Activated T-helper 2 cell treated with anti-CD3 and anti-CD28 coated beads, Interferon-gamma antibody, Interleukin-2, Interleukin-4, amounts not matched to agents 10 μg/mL and 5 μg/mL and 100 μg/mL, durations not matched to agents 14 hours and 24 hours and 36 hours (primary cell): ENCODE measurements around the gene PDPN. TPM values are rescaled to one million over a fixed set of nuclear protein-coding genes. Genes with fewer than 3 reads are reported as not detected.

Experiments used
- DNase-seq: peaks from one replicate; pipeline ENCODE4 v3.0.0; 2021; ENCODE audit warnings: low spot score
- H3K27ac Mint-ChIP-seq: one replicate; pipeline ENCODE4 v1.8.0; 2021; ENCODE audit warnings: mixed read lengths
- H3K27me3 Mint-ChIP-seq: one replicate; pipeline ENCODE4 v1.8.0; 2021; ENCODE audit warnings: low read depth, mixed read lengths
- H3K36me3 Mint-ChIP-seq: one replicate; pipeline ENCODE4 v1.8.0; 2021; ENCODE audit warnings: low read depth, mixed read lengths
- H3K4me1 Mint-ChIP-seq: one replicate; pipeline ENCODE4 v1.8.0; 2021; ENCODE audit warnings: low read depth, mixed read lengths
- H3K4me3 Mint-ChIP-seq: one replicate; pipeline ENCODE4 v1.8.0; 2021; ENCODE audit warnings: low read depth, mild to moderate bottlenecking, moderate library complexity, mixed read lengths
- H3K9me3 Mint-ChIP-seq: one replicate; pipeline ENCODE4 v1.8.0; 2021; ENCODE audit warnings: mixed read lengths
- intact Hi-C: fragments of 100-400 bp; cut with micrococcal nuclease; formaldehyde crosslinking; loops from one replicate; pipeline ENCODE4 v1.15.1; 2023
- total RNA-seq: library from RNA; stranded (reverse); gene quantifications from 2 replicates; pipeline ENCODE4 v1.2.3, GENCODE V29; 2022

Gene PDPN
- not detected in 2 replicates for total RNA-seq

GRCh38 chr1:13583595-13583965, at the start of gene PDPN:
Gene PDPN (plus strand): TSS chr1:13583832. CDS start chr1:13584034, 202 bp downstream.
- Mint-ChIP-seq H3K9me3 (no peaks in the 10 kb centered on the region), H3K27me3 (peaks cover 48% of the 10 kb centered on the region), H3K36me3 (no peaks in the 10 kb centered on the region), H3K27ac (no peak within 1 kb of the TSS), H3K4me3 (no peak within 1 kb of the TSS), H3K4me1 (no peaks in the 10 kb centered on the region)
- intact Hi-C loops: no loop called here
- DNase-seq: no peak

DNA sequence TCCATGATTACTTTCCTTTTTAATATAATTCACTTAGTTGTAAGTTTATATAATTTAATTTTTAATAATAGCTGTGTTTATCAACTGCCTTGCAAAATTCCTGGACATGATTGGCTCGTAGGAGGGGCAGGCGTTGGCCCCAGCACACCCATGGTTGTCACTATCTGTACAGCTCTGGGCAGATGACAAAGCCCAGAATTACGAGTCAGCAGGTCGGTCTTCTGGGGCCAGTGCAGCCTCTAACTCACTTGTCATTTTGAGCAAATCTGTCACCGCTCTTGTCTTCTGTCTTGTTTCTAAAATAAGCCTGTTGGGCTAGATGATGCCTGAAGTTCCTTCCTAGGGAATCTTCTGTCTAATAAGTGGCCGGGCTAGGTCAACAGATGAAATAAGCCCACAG, 48.4 kb upstream of the PDPN start:
- Mint-ChIP-seq H3K27ac (no peak overlapping the region), H3K4me3 (no peak overlapping the region), H3K36me3 (no peaks in the 10 kb centered on the region), H3K27me3 (no peaks in the 10 kb centered on the region), H3K4me1 (peaks cover 2% of the 10 kb centered on the region), H3K9me3 (no peaks in the 10 kb centered on the region)
- intact Hi-C loops: no loop called here
- DNase-seq: no peak

- Mint-ChIP-seq H3K27me3 (no peaks in the 10 kb centered on the region), H3K9me3 (no peaks in the 10 kb centered on the region), H3K4me3 (no peak overlapping the region)
Measured at GRCh38 chr1:13536571-13536970, 47.1 kb upstream of the PDPN start.

GRCh38 chr1:13538832-13539231, 44.8 kb upstream of the PDPN start:
- Mint-ChIP-seq H3K9me3 (no peaks in the 10 kb centered on the region), H3K4me1 (no peaks in the 10 kb centered on the region), H3K36me3 (no peaks in the 10 kb centered on the region), H3K4me3 (no peak overlapping the region), H3K27ac (no peak overlapping the region), H3K27me3 (no peaks in the 10 kb centered on the region)
- intact Hi-C loops: no loop called here
- DNase-seq: no peak

More at GRCh38 chr1:13536571-13536970, 47.1 kb upstream of the PDPN start:
- intact Hi-C loops: no loop called here
- DNase-seq: no peak
- Mint-ChIP-seq H3K36me3 (no peaks in the 10 kb centered on the region), H3K4me1 (no peaks in the 10 kb centered on the region), H3K27ac (no peak overlapping the region)

- intact Hi-C loops: no loop called here
- Mint-ChIP-seq H3K36me3 (no peaks in the 10 kb centered on the region), H3K9me3 (no peaks in the 10 kb centered on the region), H3K27ac (no peak overlapping the region), H3K27me3 (no peaks in the 10 kb centered on the region), H3K4me3 (no peak overlapping the region), H3K4me1 (no peaks in the 10 kb centered on the region)
- DNase-seq: no peak
Measured at GRCh38 chr1:13539683-13540082, 43.9 kb upstream of the PDPN start.

DNA sequence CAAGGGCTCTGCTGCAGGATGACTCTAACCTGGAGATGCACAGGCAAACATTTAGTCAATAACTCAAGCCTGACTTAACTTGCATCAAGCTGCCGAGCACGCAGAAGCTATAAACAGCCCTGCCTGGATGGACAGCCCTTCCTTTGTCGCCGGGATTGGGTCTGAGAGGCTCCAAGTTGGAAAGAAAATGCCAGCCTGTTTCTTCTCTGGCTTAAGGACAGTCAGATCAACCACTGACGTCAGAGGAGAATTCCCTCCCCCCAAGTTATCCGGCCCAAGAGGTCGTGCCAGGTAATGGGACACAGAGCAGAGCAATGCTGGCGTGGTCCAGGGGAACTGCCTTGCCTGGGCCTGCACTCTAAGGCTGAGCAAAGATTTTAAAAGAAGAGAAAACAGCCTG, 42.8 kb upstream of the PDPN start:
- Mint-ChIP-seq H3K27ac (no peak overlapping the region), H3K4me3 (no peak overlapping the region)
- intact Hi-C loops: no loop called here

GRCh38 chr1:13541435-13542215, 42.0 kb upstream of the PDPN start:
- no peak overlapping the region for H3K27ac Mint-ChIP-seq
- H3K36me3 Mint-ChIP-seq: no peaks in the 10 kb centered on the region
- H3K27me3 Mint-ChIP-seq: no peaks in the 10 kb centered on the region
- no peak overlapping the region for H3K4me3 Mint-ChIP-seq
- DNase-seq: no peak
- intact Hi-C loops: no loop called here
- H3K4me1 Mint-ChIP-seq: no peaks in the 10 kb centered on the region
- no peaks in the 10 kb centered on the region for H3K9me3 Mint-ChIP-seq

More for the DNA sequence above, 42.8 kb upstream of the PDPN start:
- Mint-ChIP-seq H3K4me1 (no peaks in the 10 kb centered on the region), H3K9me3 (no peaks in the 10 kb centered on the region), H3K36me3 (no peaks in the 10 kb centered on the region), H3K27me3 (no peaks in the 10 kb centered on the region)
- no peak for DNase-seq

- Mint-ChIP-seq H3K4me3 (no peak overlapping the region), H3K27me3 (no peaks in the 10 kb centered on the region), H3K4me1 (no peaks in the 10 kb centered on the region), H3K27ac (no peak overlapping the region), H3K9me3 (no peaks in the 10 kb centered on the region), H3K36me3 (no peaks in the 10 kb centered on the region)
- intact Hi-C loops: no loop called here
- DNase-seq: no peak
Measured at GRCh38 chr1:13543451-13544220, 40.0 kb upstream of the PDPN start.

DNA sequence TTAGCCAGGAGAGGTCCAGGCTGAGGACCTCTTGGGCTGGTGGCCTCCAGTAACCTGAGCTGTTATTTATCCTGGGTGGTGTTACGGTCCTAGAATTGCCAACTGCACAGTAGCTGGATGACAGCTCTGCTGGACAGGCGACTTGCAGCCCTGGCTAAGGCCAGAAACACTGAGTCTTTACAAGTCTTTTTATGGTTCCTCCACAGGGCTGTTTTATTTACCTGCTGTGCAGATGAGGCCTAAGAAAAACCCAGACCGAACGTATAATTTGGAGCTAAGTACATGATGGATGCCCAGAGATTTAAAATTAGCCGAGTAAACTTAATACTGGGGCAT, 39.4 kb upstream of the PDPN start:
- intact Hi-C loops: no loop called here
- H3K27ac Mint-ChIP-seq: no peak overlapping the region
- peaks cover under 1% of the 10 kb centered on the region for H3K27me3 Mint-ChIP-seq
- H3K4me3 Mint-ChIP-seq: no peak overlapping the region
- H3K4me1 Mint-ChIP-seq: no peaks in the 10 kb centered on the region
- H3K36me3 Mint-ChIP-seq: no peaks in the 10 kb centered on the region
- no peaks in the 10 kb centered on the region for H3K9me3 Mint-ChIP-seq
- no peak for DNase-seq

GRCh38 chr1:13546791-13547190, 36.8 kb upstream of the PDPN start:
- no peak for DNase-seq
- H3K4me1 Mint-ChIP-seq: no peaks in the 10 kb centered on the region
- H3K4me3 Mint-ChIP-seq: no peak overlapping the region
- H3K27ac Mint-ChIP-seq: no peak overlapping the region
- peaks cover 1% of the 10 kb centered on the region for H3K27me3 Mint-ChIP-seq
- no peaks in the 10 kb centered on the region for H3K36me3 Mint-ChIP-seq
- intact Hi-C loops: no loop called here
- H3K9me3 Mint-ChIP-seq: no peaks in the 10 kb centered on the region

- no peak overlapping the region for H3K4me3 Mint-ChIP-seq
- H3K27ac Mint-ChIP-seq: no peak overlapping the region
- no peak for DNase-seq
- no peaks in the 10 kb centered on the region for H3K9me3 Mint-ChIP-seq
- no peaks in the 10 kb centered on the region for H3K36me3 Mint-ChIP-seq
- peaks cover 1% of the 10 kb centered on the region for H3K27me3 Mint-ChIP-seq
- intact Hi-C loops: no loop called here
- no peaks in the 10 kb centered on the region for H3K4me1 Mint-ChIP-seq
Measured at GRCh38 chr1:13548281-13548680, 35.4 kb upstream of the PDPN start.

DNA sequence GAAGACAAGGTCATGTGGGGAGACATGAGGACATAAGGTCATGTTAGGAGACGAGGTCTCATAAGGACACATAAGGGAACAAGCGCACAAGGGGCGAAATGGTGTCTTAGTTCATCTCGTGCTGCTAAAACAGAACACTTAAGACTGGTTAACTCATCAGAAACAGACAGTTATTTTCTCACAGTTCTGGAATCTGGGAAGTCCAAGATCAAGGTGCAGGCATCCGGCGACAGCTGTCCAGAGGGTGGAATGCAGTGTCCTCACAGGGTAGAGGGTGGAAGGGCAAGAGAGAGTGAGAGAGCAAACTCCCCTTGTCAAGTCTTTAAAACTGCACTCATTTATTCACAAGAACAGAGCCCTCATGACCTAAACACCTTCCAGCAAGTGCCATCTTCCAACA, 34.6 kb upstream of the PDPN start:
- DNase-seq: no peak
- Mint-ChIP-seq H3K9me3 (no peaks in the 10 kb centered on the region), H3K4me1 (no peaks in the 10 kb centered on the region), H3K27me3 (peaks cover 1% of the 10 kb centered on the region), H3K36me3 (no peaks in the 10 kb centered on the region), H3K4me3 (no peak overlapping the region), H3K27ac (no peak overlapping the region)
- intact Hi-C loops: no loop called here

DNA sequence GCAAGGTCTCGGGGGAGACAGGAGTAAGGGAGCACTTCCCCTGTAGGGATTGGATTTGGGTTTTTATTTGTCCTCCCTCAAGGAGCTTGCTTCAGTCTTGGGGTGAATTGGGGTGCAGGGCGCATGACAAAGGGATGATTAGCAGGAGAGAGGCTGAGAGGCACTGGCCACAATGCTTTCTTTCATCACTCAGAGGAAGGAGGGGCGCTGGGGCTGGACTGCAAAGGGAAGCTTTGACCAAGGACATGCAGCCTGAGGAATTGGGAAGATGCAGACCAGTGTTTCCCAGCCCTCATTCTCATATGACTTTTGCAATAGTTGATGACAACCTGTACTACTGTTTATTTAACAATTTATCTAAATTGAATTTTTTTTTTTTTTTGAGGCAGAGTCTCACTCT, 34.1 kb upstream of the PDPN start:
- no peaks in the 10 kb centered on the region for H3K36me3 Mint-ChIP-seq
- H3K27me3 Mint-ChIP-seq: peaks cover 1% of the 10 kb centered on the region
- H3K9me3 Mint-ChIP-seq: no peaks in the 10 kb centered on the region
- intact Hi-C loops: no loop called here
- DNase-seq: no peak
- no peak overlapping the region for H3K27ac Mint-ChIP-seq
- H3K4me3 Mint-ChIP-seq: no peak overlapping the region
- H3K4me1 Mint-ChIP-seq: no peaks in the 10 kb centered on the region
